Testis (tissue), 3 donors: ENCODE data around the gene DTHD1. TPM values are rescaled to one million over a fixed set of nuclear protein-coding genes. Genes with fewer than 3 reads are reported as not detected.

Source experiments
- DNase-seq: peaks from one replicate; pipeline ENCODE4 v3.0.0-alpha.2; 2019
- H3K27ac ChIP-seq, 2 donors: fragments of 200-600 bp; sonication (generic); one replicate each; pipeline ENCODE4 v1.5.1; 2019
- H3K27me3 ChIP-seq: fragments of 200-600 bp; sonication (generic); one replicate; pipeline ENCODE4 v1.5.1; 2019
- H3K36me3 ChIP-seq: fragments of 200-600 bp; sonication (generic); one replicate; pipeline ENCODE4 v1.5.1; 2017; ENCODE audit warnings: low read depth; ENCODE audit errors: missing control alignments
- H3K4me1 ChIP-seq: fragments of 200-600 bp; sonication (generic); one replicate; pipeline ENCODE4 v1.5.1; 2019
- H3K4me3 ChIP-seq, 2 donors: fragments of 200-600 bp; sonication (generic); one replicate each; pipeline ENCODE4 v1.5.1; 2017 to 2019
- H3K9me3 ChIP-seq: fragments of 200-600 bp; sonication (generic); one replicate; pipeline ENCODE4 v1.5.1; 2017
- POLR2A ChIP-seq: fragments of 450-650 bp; IDR thresholded peaks from one replicate; pipeline ENCODE4 v1.6.1; 2017; ENCODE audit warnings: antibody characterized with exemption, mild to moderate bottlenecking, moderate library complexity
- WGBS, 2 donors: methylation state at CpG; one replicate each; pipeline ENCODE4 v1.1.5; 2018; 5-methylcytosine and 5-hydroxymethylcytosine counted together
- intact Hi-C: fragments of 100-400 bp; cut with DNase I; formaldehyde crosslinking; loops from one replicate; pipeline ENCODE4 v1.15.1; 2023; ENCODE audit warnings: low total_unique reads
- polyA plus RNA-seq: library from polyadenylated mRNA; stranded (reverse); fragments of 350-450 nt; fragmentation: Illumina TruSeq; extraction: RNeasy Lipid Tissue Mini Kit (QIAGEN cat#74804); gene quantifications from one replicate; pipeline ENCODE4 v1.2.3, GENCODE V29; 2014; ENCODE audit warnings: low read depth, low replicate concordance; ENCODE audit not compliant: insufficient read depth
- total RNA-seq, 2 donors: library from RNA; depleted of rRNA; stranded (reverse); fragments of >200 nt; gene quantifications; one replicate each; pipeline ENCODE4 v1.2.3, GENCODE V29; 2016
- TF ChIP-seq, protein P1 (sequence below), 3 experiments: fragments of 450-650 bp in 2 of 3; fragments of 200-600 bp in 1 of 3; sonication (generic) in 1 of 3; IDR thresholded peaks; one replicate each; pipeline ENCODE4 v1.5.1; 2016 to 2019; ENCODE audit warnings: antibody characterized with exemption in 3 of 3, mild to moderate bottlenecking in 2 of 3, moderate library complexity in 1 of 3

The DTHD1 gene
- total and polyA plus RNA-seq, 3 donors from 2014 or later, result 1.0 to 5.8 (median 4.3) TPM

DNA sequence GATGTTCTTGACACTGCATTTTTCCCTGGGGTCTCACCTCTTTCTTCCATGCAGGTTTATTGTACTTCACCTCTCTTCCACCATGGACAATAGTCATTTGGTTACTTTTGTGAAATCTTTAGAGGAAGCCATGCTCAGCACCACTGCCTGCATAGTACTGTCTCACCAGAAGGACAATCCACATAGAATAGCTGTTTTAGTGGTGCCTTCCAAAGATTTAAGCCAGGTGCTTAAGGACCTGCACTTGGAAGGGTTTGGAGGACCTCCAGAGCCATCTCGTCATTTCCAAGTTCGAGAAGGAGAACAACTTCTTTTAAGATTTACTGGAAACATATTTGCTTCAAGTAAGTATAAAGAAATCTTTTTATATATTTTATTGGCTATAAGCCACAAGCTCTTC lies 26.7 kb downstream of the DTHD1 start:
- Histone ChIP-seq H3K36me3 (no peaks in the 10 kb centered on the region), H3K9me3 (no peaks in the 10 kb centered on the region), H3K4me1 (no peaks in the 10 kb centered on the region), H3K27ac (no peak overlapping the region), H3K27me3 (no peaks in the 10 kb centered on the region), H3K4me3 (no peak overlapping the region)
- intact Hi-C loops, result no loop called here
- WGBS, 2 donors, result 37 to 47% methylated on average over 2 of the region's 2 CpGs
- no peak for TF ChIP-seq POLR2A
- TF ChIP-seq, protein P1, sequence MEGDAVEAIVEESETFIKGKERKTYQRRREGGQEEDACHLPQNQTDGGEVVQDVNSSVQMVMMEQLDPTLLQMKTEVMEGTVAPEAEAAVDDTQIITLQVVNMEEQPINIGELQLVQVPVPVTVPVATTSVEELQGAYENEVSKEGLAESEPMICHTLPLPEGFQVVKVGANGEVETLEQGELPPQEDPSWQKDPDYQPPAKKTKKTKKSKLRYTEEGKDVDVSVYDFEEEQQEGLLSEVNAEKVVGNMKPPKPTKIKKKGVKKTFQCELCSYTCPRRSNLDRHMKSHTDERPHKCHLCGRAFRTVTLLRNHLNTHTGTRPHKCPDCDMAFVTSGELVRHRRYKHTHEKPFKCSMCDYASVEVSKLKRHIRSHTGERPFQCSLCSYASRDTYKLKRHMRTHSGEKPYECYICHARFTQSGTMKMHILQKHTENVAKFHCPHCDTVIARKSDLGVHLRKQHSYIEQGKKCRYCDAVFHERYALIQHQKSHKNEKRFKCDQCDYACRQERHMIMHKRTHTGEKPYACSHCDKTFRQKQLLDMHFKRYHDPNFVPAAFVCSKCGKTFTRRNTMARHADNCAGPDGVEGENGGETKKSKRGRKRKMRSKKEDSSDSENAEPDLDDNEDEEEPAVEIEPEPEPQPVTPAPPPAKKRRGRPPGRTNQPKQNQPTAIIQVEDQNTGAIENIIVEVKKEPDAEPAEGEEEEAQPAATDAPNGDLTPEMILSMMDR (IDR thresholded peaks at IDR 0.05), result no peak
- no peak for DNase-seq

DNA sequence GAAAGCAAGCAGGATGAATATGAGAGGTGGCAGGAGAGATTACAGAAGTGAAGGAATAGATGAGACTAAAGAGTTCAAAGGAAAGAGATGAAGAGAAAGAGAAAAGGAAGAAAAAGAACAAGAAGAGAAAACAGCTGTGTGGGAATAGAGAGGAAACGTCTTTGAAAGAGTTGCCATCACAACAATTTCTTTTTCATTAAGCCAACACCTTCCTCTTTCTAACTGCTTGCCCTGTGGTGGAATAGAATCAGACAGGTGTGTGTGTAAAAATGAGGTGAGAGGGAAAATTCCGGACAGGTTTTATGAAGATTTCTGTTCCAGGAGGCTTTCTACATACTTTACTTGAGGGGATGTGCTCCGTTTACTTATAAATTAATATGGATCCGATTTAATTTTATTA lies 28.8 kb downstream of the DTHD1 start:
- Histone ChIP-seq H3K4me3 (no peak overlapping the region), H3K36me3 (no peaks in the 10 kb centered on the region), H3K9me3 (no peaks in the 10 kb centered on the region), H3K4me1 (no peaks in the 10 kb centered on the region), H3K27ac (no peak overlapping the region), H3K27me3 (no peaks in the 10 kb centered on the region)
- WGBS, 2 donors, result 75 to 82% methylated on average over 4 of the region's 4 CpGs
- TF ChIP-seq POLR2A, result no peak
- TF ChIP-seq, protein P1 (IDR thresholded peaks at IDR 0.05), result no peak
- DNase-seq, result no peak
- intact Hi-C loops, result no loop called here

DNA sequence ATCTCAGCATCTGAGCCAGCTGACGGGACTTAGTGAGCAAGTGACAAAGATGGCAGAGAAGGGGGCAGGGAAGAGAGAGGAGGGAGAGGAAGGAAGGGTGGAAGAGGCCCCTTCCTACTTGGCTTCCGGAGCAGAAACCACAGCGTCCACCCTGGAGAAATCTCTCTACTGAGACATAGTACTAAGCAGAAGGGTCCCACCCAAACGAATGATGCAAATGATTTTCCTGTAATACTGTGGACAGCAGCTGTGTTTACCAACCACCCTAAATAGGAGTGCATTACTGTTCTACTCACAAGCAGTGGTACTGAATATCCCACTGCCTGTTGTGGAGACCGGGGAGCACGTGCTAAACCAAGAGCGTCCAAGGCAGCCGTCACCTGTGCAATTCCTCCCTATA lies 29.4 kb downstream of the DTHD1 start:
- no peaks in the 10 kb centered on the region for H3K27me3 ChIP-seq
- WGBS, 2 donors, result 65 to 77% methylated on average over 8 of the region's 8 CpGs

DNA sequence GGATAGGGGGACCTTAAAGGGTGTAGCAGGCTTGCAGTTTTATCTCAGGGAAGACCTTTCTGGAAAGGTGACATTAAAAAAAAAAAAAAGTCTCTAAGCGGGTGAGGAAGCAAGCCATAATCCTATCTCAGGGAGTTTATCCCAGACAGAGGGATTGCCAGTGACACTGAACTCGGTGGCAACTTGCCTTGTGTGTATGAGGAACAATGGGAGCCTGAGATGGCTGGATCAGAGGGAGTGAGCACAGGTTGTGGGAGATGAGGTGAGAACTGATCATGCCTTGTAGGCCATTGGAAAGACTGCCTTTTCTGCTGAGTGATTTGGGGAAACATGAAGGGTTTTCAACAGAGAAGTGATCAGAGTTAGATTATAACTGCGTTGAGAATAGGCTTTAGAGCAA lies 31.1 kb downstream of the DTHD1 start:
- TF ChIP-seq, protein P1 (IDR thresholded peaks at IDR 0.05), result no peak
- TF ChIP-seq POLR2A, result no peak
- no peaks in the 10 kb centered on the region for H3K27me3 ChIP-seq
- DNase-seq, result no peak
- 73 to 84% methylated on average over 3 of the region's 3 CpGs for WGBS, 2 donors
- H3K4me1 ChIP-seq, result no peaks in the 10 kb centered on the region
- H3K36me3 ChIP-seq, result no peaks in the 10 kb centered on the region
- intact Hi-C loops, result no loop called here
- no peak overlapping the region for H3K27ac ChIP-seq
- no peak overlapping the region for H3K4me3 ChIP-seq
- H3K9me3 ChIP-seq, result no peaks in the 10 kb centered on the region

More for the DNA sequence above, 29.4 kb downstream of the DTHD1 start:
- TF ChIP-seq, protein P1 (IDR thresholded peaks at IDR 0.05), result no peak
- no peak for TF ChIP-seq POLR2A
- DNase-seq, result peak; percentile 30
- Histone ChIP-seq H3K4me3 (no peak overlapping the region), H3K4me1 (no peaks in the 10 kb centered on the region), H3K27ac (no peak overlapping the region), H3K36me3 (no peaks in the 10 kb centered on the region), H3K9me3 (no peaks in the 10 kb centered on the region)
- intact Hi-C loops, result no loop called here

DNA sequence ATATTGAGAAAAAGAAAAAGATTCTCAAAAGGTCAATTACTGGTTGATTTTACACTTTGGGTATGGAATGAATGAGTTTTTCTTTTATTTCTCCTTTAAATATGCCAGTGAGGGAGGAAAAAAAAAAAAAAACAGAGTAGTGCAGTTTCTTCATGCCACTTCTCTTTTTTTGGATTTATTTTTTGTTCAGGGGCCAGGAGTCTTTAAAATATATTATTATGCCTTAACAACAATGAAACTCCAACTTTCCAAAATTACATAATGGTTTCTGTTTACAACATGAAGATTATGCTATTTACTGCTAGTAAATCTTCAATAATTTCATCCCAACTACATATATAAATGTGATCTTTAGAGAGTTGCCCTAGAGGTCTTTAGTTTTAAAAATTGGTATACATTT lies 31.9 kb downstream of the DTHD1 start:
- no peak for TF ChIP-seq POLR2A
- TF ChIP-seq, protein P1 (IDR thresholded peaks at IDR 0.05), result no peak
- no peaks in the 10 kb centered on the region for H3K36me3 ChIP-seq
- intact Hi-C loops, result no loop called here
- no peaks in the 10 kb centered on the region for H3K9me3 ChIP-seq
- no peak overlapping the region for H3K4me3 ChIP-seq
- no peak overlapping the region for H3K27ac ChIP-seq
- no peaks in the 10 kb centered on the region for H3K4me1 ChIP-seq
- no peak for DNase-seq
- H3K27me3 ChIP-seq, result no peaks in the 10 kb centered on the region
